Left lobe of liver (tissue), 2 donors: Measurements from ENCODE around the gene PLEK2. TPM values are rescaled to one million over a fixed set of nuclear protein-coding genes. Genes with fewer than 3 reads are reported as not detected.
"Not testable (repeated sequence)": the region's sequence is repeated elsewhere in the genome, so short reads cannot be mapped to it uniquely, and the experiment has no call there.

ENCODE experiments used
- ATAC-seq: fragments of 200-7000 bp; cut with Tn5 transposase; one replicate; pipeline ENCODE4 v1.9.1; 2020; ENCODE audit warnings: mild to moderate bottlenecking, moderate library complexity
- DNase-seq: peaks from one replicate; pipeline ENCODE4 v3.0.0-alpha.2; 2020; ENCODE audit warnings: low spot score
- total RNA-seq: library from RNA; stranded (reverse); gene quantifications from one replicate; pipeline ENCODE4 v1.2.1, GENCODE V29; 2021
- donor health status: DM: no; HTN: no; CAD: no; lungs with moderate emphysema.
- donor health status: DM: no; HTN: yes; CAD: no.

PLEK2 gene
- total RNA-seq, result 10.7 TPM

DNA sequence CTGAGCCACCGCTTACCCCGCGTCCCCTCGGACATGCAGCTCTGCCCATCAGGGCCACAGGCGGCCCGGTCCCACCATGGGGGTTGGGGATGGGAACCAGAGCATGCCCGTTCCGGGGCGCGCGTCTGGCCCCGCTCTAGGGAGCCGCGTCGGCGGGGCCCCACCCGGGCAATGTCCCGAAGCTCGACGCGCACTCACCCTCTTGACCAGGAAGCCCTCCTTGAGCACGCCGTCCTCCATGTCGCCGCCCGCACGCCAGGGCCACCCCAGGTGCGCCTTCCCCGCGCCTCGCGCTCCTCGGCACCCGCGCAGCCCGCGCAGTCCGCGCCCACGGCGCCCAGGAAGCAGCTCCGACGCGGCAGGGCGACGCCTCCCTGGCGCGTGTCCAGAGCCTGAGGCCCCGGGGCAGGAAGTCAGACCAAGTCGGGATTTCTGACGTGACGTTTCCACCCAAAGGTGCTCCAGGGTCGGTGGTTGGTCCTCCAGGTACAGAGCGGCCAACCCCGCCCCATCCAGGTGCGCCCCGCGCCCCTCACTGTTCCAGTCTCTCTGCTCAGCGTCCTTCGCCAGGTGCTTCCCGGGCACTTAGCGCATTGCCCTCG, at the start of gene PLEK2:
Gene PLEK2, minus strand, starts transcription at position 346 of the 602 bp plus-strand sequence. Its CDS starts 106 bp downstream, at position 240.
- ATAC-seq, result peak; percentile 67
- DNase-seq, result peak; percentile 67

DNA sequence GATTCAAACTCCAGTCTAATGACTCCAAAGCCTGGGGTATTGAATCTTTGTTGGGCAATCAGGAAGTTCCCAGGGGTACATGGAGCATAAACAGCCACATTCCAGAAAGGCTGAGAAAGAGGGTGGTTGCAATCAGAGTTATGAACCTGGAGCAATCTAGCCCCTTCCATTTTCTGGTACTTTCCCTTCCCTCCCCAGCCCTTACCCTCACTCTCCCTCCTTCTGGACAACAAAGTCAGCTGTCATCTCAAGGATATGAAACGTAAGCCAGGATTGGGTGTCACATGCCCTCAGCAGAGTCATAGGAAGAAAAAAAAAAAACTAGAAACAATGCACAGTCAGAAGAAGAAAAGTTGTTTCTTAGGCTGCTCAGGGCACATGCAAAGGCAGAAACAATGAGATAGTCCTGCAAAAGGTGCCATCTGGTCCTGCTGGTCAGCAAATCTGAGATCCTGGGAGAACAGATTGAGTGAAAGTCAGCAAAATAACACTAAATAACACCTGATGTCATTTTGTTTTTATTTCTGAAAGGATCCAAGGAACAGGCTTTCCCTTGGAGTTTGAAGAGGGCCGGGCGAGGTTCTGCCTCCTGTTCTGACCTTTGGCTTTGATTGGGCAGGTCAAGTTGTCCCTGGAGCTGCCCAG, 49.5 kb upstream of the PLEK2 start:
- ATAC-seq (no peak), DNase-seq (no peak)

GRCh38 chr14:67459336-67459735, 47.4 kb upstream of the PLEK2 start:
- ATAC-seq, result no peak
- no peak for DNase-seq

DNA sequence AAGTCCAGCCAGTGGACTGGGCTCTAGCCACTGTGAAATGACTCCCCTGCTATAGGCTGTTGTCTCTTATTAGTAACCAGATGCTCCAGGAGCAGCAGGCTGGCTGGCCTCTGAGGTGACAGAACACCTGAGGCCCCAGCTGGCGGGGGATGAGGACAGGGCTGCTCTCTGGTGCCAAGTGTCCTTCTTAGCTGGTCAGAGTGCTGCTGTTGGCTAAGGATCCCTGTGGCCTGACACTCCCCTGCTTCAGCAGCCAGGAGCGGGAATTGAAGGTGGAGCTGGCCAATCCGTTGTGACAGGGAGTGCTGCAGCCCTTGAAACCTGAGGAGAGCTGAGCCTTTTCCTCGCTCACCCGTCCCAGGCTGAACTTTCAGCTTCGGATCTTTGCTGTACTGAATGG, 45.8 kb upstream of the PLEK2 start:
- ATAC-seq, result no peak
- DNase-seq, result no peak

GRCh38 chr14:67456732-67457131, 44.8 kb upstream of the PLEK2 start:
- no peak for DNase-seq
- ATAC-seq, result no peak

DNA sequence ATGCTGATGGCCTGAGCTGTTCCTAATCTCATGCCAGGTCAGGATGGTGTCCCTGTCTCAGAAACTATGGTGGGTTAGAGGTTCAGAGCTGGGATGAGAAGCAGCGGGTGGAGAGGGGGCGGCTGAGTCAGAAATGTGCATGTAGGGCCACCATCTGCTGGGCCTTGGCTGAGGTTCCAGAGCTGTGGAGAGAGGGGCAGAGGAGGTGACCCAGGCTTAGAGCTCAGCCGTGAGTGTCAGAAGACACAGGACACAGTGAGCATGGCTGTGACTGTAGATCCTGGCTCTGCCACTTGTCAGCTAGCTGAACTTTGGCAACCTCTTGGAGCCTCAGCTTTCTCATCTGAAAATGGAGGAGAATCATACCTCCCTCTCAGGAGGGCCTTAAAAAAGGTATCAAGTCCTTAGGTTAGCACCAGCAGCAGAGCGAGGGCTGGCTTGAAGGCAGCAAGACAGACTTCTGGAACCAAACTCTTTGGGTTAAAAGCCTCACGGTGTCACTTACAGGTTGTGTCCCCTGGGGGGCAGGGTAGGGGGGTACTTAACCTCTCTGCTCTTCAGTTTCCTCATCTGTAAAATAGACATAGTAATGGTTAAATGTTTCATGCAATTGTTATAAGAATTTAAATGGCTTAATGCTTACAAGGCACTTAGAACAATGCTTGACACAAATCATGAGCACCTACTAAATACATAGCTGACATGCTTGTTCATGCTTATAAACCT, 41.8 kb upstream of the PLEK2 start:
- ATAC-seq (no peak), DNase-seq (no peak)

DNA sequence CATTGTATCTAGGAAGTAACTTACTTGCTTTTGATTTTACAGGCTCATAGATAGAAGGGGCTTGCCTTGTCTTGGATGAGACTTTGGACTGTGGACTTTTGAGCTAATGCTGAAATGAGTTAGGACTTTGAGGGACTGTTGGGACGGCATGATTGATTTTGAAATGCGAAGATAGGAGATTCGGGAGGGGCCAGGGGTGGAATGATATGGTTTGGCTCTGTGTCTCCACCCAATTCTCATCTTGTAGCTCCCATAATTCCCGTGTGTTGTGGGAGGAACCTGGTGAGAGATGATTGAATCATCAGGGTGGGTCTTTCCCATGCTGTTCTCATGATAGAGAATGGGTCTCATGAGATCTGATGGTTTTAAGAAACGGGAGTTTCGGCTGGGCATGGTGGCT, 39.7 kb upstream of the PLEK2 start:
- not testable (repeated sequence) for DNase-seq, ATAC-seq

GRCh38 chr14:67449096-67449495, 37.1 kb upstream of the PLEK2 start:
- DNase-seq, result no peak
- no peak for ATAC-seq

DNA sequence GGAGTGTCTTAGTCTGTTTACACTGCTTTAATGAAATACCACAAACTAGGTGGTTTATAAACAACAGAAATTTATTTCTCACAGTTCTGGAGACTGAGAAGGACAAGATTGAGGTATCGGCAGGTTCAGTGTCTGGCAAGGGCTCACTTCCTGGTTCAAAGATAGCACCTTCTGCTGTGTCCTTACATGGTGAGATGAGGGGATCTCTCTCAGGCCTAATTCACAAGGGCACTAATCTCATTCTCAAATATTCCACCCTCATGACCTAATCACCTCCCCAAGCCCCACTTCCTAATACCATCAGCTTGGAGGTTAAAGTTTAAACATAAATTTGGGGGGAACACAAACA, 35.0 kb upstream of the PLEK2 start:
- no peak for ATAC-seq
- DNase-seq, result no peak

- no peak for DNase-seq
Observed at GRCh38 chr14:67446371-67447032, 34.5 kb upstream of the PLEK2 start.

GRCh38 chr14:67444395-67444794, 32.4 kb upstream of the PLEK2 start:
- no peak for DNase-seq

More at GRCh38 chr14:67446371-67447032, 34.5 kb upstream of the PLEK2 start:
- no peak for ATAC-seq

DNA sequence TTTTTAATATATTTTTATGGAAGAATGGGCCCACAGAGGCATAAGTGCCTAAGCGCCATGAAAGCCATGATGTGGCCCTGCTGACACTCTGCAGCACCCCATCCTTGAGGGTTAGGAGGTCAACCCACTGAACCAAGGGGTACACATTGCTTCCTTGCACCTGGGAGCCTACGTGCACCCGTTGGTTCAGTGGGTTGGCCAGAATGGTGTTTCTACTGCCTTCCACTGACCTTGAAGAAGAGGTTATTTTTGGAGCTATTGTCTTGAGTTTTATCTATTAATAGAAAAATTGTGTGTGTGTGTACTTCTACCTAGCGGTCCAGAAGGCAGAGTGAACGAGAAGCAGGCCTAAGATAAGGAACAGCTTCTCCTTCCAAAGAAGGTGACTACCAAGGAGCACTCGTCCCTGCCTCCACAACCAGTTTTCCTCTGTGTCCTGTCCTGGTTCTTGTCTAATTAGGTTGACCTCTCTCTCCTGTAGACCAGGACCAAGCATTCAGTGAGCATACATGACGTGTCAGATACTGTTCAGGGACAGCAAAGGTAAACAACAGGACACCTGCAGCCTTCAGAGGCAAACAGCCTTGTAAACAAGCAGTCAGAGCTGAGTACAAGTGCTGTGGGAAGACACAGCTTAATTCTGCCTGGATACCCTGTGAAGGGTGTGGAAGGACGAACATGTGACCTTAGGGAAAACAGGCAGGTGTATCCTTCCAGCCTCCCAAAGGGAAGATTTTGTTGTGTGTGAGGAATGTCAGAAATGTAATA, 30.4 kb upstream of the PLEK2 start:
- ATAC-seq (no peak), DNase-seq (no peak)

More at GRCh38 chr14:67444395-67444794, 32.4 kb upstream of the PLEK2 start:
- no peak for ATAC-seq

- DNase-seq, result no peak
- ATAC-seq, result no peak
Observed at GRCh38 chr14:67441672-67442071, 29.7 kb upstream of the PLEK2 start.

DNA sequence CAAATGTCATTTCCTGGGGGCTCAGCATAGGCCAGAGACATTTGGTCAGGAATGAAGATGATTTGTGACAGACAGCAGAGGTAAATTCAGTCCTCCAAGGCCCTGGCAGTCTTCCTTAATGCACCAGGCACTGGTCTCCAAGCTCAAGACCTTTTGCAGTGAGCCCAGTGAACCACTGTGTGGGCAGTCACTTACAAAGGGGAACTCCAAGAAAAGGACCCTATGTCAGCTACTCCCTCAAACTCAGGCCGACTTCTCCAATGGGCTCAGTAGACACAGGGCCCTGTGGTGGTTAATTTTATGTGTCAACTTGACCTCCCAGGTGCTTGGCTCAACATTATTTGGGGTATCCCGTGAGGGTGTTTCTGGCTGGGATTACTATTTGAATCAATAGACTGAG, 29.3 kb upstream of the PLEK2 start:
- DNase-seq (no peak), ATAC-seq (no peak)

DNA sequence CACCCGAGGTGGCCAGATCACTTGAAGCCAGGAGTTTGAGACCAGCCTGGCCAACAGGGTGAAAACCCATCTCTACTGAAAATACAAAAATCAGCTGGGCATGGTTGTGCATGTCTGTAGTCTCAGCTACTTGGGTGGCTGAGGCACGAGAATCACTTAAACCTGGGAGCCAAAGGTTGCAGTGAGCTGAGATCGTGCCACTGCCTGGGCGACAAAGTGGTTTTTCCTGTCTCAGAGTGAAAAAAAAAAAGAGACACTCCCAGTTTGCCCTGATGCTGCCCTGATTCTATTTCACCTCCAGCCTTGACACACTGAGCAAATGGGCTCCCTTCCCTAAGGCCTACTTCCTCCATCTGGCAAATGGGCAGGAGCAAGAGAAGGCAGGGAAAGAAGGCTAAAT, 28.5 kb upstream of the PLEK2 start:
- DNase-seq, result no peak
- ATAC-seq, result no peak

- ATAC-seq (no peak), DNase-seq (no peak)
Observed at GRCh38 chr14:67438969-67439368, 27.0 kb upstream of the PLEK2 start.

DNA sequence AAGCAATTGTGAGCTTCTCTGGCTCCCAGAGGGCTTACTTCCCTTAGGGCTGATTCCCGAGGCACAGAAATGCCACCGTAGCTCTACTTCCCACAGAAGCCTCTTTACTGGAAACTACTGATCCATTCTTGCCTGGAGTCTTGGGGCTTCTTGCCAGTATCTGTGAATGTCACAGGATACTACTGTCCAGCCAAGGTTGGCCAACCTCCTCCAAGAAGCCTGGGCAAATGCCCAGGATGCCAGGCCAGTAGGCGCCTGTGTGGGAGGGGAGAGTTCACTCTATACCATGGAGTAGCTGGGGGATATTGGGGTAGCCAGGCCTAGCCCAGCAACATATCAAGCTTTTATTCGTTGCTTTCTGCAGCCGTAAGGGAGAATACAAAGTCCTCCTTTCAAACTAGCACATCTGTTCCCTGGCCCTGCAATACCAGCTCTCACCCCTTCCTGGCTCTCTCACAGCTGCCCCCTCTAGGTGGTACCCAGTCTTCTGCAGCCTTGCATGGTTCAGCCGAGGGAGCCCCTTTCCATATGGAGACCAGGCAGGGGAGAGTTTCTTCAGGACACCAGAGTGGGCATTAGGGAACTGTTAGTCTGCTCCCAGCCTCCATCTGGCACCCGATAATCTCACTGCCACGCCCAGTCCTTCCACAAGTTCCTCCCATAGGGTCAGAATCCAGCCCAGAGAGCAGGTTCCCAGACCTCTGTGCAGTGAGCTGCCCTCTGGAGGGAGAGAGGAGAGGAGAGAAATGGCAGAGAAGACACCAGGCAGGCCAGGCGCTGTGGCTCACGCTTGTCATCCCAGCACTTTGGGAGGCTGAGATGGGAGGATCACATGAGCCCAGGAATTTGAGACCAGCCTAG, 24.3 kb upstream of the PLEK2 start:
- DNase-seq (no peak), ATAC-seq (no peak)

DNA sequence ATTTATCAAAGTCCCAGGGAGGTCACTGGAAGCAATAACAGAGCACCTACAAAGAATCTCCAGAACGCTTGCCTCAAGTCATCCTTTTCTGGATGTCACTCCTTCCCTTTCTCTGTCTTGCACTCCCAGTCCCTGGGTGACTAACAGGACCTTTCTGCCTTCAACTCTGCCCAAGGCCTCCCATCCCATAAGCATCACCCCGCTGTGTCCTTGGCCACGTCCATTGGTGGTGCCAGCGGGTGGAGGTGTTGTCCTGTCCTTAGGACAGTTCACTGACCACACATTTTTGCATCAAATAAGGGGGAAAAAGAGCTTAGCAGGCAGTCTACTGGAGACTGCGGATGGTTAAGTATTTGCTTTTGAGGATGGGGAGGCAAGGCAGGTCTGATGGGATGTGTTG, 23.6 kb upstream of the PLEK2 start:
- DNase-seq (no peak), ATAC-seq (no peak)

DNA sequence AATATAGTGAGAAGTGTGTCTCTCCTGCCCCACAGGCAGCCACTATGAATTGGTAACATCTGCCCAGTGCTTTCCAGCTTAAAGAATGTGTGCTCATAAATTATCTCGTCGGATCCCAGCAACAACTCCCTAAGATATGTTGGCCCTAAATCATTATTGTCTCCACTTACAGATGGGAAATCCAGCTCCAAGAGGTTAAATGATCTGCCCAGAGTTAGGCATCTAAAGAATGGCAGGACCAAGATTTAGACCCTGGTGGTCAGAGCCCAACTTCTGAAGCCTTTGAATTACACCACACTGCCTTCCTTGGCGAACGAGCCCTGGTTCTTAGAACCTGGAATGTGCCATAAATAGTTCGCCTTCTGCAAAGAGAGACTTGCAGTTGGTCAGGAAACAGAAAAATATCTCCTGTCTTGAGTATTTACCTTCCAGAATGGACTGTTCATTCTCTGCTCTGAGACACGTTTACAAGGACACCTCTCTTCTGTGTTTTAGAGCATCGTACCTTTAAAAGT, 20.1 kb upstream of the PLEK2 start:
- DNase-seq (no peak), ATAC-seq (no peak)
